WTC11 (cell line): Measurements from ENCODE around the gene CLUH. TPM values are rescaled to one million over a fixed set of nuclear protein-coding genes. Genes with fewer than 3 reads are reported as not detected.

Experiments used
- ATF1 ChIP-seq: sonication (generic); formaldehyde crosslinking; IDR thresholded peaks from 2 replicates; pipeline ENCODE4 v1.8.1; 2023; ENCODE audit warnings: mild to moderate bottlenecking, moderate library complexity, missing genetic modification reagents
- FOXP1 ChIP-seq: sonication (generic); formaldehyde crosslinking; IDR thresholded peaks from 2 replicates; pipeline ENCODE4 v1.8.0; 2022; ENCODE audit warnings: missing genetic modification reagents, mild to moderate bottlenecking, moderate library complexity, borderline replicate concordance
- HMGA2 ChIP-seq: fragments of 250-450 bp; sonication (Bioruptor Pico); IDR thresholded peaks from 2 replicates; pipeline ENCODE4 v1.4.0; 2021; ENCODE audit warnings: mild to moderate bottlenecking, moderate library complexity
- KAT7 ChIP-seq: sonication (generic); formaldehyde crosslinking; IDR thresholded peaks from 2 replicates; pipeline ENCODE4 v1.8.1; 2023; ENCODE audit warnings: missing genetic modification reagents, mild to moderate bottlenecking, borderline replicate concordance
- MYBL2 ChIP-seq: sonication (generic); formaldehyde crosslinking; IDR thresholded peaks from 2 replicates; pipeline ENCODE4 v1.8.1; 2023; ENCODE audit warnings: mild to moderate bottlenecking, moderate library complexity, missing genetic modification reagents
- total RNA-seq: library from RNA; stranded (reverse); gene quantifications from 3 replicates; pipeline ENCODE4 v1.2.3, GENCODE V29; 2021
- TF ChIP-seq, protein P1 (sequence below): sonication (generic); formaldehyde crosslinking; IDR thresholded peaks from 2 replicates; pipeline ENCODE4 v1.8.0; 2022; ENCODE audit warnings: mild to moderate bottlenecking, missing genetic modification reagents
- TF ChIP-seq, protein P2 (sequence below): sonication (generic); formaldehyde crosslinking; IDR thresholded peaks from 2 replicates; pipeline ENCODE4 v1.8.1; 2023; ENCODE audit warnings: mild to moderate bottlenecking, missing genetic modification reagents, borderline replicate concordance
- TF ChIP-seq, protein P3 (sequence below): fragments of 250-450 bp; sonication (Bioruptor Pico); IDR thresholded peaks from 2 replicates; pipeline ENCODE4 v2.1.2; 2022; ENCODE audit warnings: mild to moderate bottlenecking, moderate library complexity
- TF ChIP-seq, protein P4 (sequence below): sonication (generic); formaldehyde crosslinking; IDR thresholded peaks from 2 replicates; pipeline ENCODE4 v1.8.1; 2022; ENCODE audit warnings: low read depth, mild to moderate bottlenecking, moderate library complexity, missing genetic modification reagents, borderline replicate concordance
- TF ChIP-seq, protein P5 (sequence below): sonication (generic); formaldehyde crosslinking; conservative IDR thresholded peaks from 2 replicates; pipeline ENCODE4 v1.8.1; 2023; ENCODE audit warnings: mild to moderate bottlenecking, low read depth, missing genetic modification reagents, moderate library complexity
- TF ChIP-seq, protein P6 (sequence below): fragments of 200-600 bp; IDR thresholded peaks from 2 replicates; pipeline ENCODE4 v1.8.0; 2022; ENCODE audit warnings: antibody characterized with exemption
- TF ChIP-seq, protein P7 (sequence below): sonication (generic); formaldehyde crosslinking; IDR thresholded peaks from 2 replicates; pipeline ENCODE4 v1.8.1; 2023; ENCODE audit warnings: mild to moderate bottlenecking, missing genetic modification reagents, moderate library complexity

The CLUH gene
- total RNA-seq, 1 experiment from 2014 or later: 105 TPM

DNA sequence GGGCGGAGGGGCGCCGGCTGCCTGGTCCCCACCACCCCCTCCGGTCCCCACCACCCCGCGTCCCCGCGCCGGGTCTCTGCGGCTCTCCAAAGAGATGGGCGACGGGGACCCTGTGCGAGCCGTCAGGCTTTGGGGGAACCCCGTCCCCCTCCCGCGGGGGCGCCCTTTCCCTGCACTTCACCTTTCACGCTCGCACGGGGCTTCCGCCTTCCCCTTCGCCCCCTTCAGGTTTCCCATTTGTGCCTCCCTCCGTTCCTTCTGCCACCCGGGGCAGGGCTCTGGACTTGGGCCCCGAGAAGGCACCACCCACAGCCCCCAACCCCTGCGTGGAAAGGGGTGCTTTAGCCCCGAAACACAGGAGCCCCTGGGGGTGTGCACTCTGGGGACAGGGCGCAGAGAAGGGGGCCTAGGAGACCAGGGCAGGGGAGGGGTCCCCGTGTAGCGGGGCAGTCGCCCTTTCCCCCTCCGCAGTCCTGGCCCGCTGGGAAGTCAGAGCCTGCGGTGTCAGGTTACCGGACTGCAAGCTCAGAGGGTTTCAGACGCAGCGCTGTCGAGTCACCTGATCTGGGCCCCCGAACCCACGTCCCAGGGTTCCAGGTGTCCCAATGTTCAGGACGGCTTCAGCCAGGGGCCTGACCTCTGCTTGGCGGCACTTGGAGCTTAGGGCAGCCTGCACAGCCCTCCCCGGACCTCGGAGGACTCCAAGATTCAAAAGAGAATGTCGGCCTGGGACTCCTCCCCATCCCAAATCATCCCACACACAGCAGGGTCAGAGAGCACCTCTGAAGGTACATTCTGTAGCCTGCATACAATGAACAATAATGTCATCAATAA lies 44.5 kb upstream of the CLUH start (continued):
- TF ChIP-seq, protein P1, sequence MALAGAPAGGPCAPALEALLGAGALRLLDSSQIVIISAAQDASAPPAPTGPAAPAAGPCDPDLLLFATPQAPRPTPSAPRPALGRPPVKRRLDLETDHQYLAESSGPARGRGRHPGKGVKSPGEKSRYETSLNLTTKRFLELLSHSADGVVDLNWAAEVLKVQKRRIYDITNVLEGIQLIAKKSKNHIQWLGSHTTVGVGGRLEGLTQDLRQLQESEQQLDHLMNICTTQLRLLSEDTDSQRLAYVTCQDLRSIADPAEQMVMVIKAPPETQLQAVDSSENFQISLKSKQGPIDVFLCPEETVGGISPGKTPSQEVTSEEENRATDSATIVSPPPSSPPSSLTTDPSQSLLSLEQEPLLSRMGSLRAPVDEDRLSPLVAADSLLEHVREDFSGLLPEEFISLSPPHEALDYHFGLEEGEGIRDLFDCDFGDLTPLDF (CRISPR knock-in tag): no peak
- TF ChIP-seq, protein P2, sequence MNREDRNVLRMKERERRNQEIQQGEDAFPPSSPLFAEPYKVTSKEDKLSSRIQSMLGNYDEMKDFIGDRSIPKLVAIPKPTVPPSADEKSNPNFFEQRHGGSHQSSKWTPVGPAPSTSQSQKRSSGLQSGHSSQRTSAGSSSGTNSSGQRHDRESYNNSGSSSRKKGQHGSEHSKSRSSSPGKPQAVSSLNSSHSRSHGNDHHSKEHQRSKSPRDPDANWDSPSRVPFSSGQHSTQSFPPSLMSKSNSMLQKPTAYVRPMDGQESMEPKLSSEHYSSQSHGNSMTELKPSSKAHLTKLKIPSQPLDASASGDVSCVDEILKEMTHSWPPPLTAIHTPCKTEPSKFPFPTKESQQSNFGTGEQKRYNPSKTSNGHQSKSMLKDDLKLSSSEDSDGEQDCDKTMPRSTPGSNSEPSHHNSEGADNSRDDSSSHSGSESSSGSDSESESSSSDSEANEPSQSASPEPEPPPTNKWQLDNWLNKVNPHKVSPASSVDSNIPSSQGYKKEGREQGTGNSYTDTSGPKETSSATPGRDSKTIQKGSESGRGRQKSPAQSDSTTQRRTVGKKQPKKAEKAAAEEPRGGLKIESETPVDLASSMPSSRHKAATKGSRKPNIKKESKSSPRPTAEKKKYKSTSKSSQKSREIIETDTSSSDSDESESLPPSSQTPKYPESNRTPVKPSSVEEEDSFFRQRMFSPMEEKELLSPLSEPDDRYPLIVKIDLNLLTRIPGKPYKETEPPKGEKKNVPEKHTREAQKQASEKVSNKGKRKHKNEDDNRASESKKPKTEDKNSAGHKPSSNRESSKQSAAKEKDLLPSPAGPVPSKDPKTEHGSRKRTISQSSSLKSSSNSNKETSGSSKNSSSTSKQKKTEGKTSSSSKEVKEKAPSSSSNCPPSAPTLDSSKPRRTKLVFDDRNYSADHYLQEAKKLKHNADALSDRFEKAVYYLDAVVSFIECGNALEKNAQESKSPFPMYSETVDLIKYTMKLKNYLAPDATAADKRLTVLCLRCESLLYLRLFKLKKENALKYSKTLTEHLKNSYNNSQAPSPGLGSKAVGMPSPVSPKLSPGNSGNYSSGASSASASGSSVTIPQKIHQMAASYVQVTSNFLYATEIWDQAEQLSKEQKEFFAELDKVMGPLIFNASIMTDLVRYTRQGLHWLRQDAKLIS (CRISPR knock-in tag): no peak
- TF ChIP-seq, protein P3, sequence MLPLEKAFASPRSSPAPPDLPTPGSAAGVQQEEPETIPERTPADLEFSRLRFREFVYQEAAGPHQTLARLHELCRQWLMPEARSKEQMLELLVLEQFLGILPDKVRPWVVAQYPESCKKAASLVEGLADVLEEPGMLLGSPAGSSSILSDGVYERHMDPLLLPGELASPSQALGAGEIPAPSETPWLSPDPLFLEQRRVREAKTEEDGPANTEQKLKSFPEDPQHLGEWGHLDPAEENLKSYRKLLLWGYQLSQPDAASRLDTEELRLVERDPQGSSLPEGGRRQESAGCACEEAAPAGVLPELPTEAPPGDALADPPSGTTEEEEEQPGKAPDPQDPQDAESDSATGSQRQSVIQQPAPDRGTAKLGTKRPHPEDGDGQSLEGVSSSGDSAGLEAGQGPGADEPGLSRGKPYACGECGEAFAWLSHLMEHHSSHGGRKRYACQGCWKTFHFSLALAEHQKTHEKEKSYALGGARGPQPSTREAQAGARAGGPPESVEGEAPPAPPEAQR: no peak
- TF ChIP-seq, protein P4, sequence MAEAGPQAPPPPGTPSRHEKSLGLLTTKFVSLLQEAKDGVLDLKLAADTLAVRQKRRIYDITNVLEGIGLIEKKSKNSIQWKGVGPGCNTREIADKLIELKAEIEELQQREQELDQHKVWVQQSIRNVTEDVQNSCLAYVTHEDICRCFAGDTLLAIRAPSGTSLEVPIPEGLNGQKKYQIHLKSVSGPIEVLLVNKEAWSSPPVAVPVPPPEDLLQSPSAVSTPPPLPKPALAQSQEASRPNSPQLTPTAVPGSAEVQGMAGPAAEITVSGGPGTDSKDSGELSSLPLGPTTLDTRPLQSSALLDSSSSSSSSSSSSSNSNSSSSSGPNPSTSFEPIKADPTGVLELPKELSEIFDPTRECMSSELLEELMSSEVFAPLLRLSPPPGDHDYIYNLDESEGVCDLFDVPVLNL (CRISPR knock-in tag): no peak
- TF ChIP-seq HMGA2 (CRISPR knock-in tag) (no peak), ATF1 (CRISPR knock-in tag) (no peak), FOXP1 (peak; percentile 26; the same call in 1 of the 2 replicates), KAT7 (0 out of 2 replicates have a peak, but pooled peaks have one; percentile 36), MYBL2 (CRISPR knock-in tag) (no peak)
- TF ChIP-seq, protein P5, sequence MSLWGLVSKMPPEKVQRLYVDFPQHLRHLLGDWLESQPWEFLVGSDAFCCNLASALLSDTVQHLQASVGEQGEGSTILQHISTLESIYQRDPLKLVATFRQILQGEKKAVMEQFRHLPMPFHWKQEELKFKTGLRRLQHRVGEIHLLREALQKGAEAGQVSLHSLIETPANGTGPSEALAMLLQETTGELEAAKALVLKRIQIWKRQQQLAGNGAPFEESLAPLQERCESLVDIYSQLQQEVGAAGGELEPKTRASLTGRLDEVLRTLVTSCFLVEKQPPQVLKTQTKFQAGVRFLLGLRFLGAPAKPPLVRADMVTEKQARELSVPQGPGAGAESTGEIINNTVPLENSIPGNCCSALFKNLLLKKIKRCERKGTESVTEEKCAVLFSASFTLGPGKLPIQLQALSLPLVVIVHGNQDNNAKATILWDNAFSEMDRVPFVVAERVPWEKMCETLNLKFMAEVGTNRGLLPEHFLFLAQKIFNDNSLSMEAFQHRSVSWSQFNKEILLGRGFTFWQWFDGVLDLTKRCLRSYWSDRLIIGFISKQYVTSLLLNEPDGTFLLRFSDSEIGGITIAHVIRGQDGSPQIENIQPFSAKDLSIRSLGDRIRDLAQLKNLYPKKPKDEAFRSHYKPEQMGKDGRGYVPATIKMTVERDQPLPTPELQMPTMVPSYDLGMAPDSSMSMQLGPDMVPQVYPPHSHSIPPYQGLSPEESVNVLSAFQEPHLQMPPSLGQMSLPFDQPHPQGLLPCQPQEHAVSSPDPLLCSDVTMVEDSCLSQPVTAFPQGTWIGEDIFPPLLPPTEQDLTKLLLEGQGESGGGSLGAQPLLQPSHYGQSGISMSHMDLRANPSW (CRISPR knock-in tag): no peak
- TF ChIP-seq, protein P6, sequence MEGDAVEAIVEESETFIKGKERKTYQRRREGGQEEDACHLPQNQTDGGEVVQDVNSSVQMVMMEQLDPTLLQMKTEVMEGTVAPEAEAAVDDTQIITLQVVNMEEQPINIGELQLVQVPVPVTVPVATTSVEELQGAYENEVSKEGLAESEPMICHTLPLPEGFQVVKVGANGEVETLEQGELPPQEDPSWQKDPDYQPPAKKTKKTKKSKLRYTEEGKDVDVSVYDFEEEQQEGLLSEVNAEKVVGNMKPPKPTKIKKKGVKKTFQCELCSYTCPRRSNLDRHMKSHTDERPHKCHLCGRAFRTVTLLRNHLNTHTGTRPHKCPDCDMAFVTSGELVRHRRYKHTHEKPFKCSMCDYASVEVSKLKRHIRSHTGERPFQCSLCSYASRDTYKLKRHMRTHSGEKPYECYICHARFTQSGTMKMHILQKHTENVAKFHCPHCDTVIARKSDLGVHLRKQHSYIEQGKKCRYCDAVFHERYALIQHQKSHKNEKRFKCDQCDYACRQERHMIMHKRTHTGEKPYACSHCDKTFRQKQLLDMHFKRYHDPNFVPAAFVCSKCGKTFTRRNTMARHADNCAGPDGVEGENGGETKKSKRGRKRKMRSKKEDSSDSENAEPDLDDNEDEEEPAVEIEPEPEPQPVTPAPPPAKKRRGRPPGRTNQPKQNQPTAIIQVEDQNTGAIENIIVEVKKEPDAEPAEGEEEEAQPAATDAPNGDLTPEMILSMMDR: no peak
- TF ChIP-seq, protein P7, sequence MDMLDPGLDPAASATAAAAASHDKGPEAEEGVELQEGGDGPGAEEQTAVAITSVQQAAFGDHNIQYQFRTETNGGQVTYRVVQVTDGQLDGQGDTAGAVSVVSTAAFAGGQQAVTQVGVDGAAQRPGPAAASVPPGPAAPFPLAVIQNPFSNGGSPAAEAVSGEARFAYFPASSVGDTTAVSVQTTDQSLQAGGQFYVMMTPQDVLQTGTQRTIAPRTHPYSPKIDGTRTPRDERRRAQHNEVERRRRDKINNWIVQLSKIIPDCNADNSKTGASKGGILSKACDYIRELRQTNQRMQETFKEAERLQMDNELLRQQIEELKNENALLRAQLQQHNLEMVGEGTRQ (CRISPR knock-in tag): peak; percentile 76
- TF ChIP-seq, all 79 proteins: peak for 12
